Anterior cingulate cortex (tissue), 58 donors: ENCODE data around the gene OTOG.

Source experiments
- DNase-seq, 58 donors: peaks; one replicate each; lab custom pipeline; 2025; lab: John Stamatoyannopoulos, UW

Gene OTOG, protein sequence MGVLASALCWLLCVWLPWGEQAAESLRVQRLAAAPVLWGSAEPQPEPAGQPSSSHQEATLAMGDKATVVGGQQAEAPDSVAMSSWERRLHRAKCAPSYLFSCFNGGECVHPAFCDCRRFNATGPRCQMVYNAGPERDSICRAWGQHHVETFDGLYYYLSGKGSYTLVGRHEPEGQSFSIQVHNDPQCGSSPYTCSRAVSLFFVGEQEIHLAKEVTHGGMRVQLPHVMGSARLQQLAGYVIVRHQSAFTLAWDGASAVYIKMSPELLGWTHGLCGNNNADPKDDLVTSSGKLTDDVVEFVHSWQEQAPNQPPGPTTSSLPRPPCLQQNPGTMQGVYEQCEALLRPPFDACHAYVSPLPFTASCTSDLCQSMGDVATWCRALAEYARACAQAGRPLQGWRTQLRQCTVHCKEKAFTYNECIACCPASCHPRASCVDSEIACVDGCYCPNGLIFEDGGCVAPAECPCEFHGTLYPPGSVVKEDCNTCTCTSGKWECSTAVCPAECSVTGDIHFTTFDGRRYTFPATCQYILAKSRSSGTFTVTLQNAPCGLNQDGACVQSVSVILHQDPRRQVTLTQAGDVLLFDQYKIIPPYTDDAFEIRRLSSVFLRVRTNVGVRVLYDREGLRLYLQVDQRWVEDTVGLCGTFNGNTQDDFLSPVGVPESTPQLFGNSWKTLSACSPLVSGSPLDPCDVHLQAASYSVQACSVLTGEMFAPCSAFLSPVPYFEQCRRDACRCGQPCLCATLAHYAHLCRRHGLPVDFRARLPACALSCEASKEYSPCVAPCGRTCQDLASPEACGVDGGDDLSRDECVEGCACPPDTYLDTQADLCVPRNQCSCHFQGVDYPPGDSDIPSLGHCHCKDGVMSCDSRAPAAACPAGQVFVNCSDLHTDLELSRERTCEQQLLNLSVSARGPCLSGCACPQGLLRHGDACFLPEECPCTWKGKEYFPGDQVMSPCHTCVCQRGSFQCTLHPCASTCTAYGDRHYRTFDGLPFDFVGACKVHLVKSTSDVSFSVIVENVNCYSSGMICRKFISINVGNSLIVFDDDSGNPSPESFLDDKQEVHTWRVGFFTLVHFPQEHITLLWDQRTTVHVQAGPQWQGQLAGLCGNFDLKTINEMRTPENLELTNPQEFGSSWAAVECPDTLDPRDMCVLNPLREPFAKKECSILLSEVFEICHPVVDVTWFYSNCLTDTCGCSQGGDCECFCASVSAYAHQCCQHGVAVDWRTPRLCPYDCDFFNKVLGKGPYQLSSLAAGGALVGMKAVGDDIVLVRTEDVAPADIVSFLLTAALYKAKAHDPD (N-terminal part only)

DNA sequence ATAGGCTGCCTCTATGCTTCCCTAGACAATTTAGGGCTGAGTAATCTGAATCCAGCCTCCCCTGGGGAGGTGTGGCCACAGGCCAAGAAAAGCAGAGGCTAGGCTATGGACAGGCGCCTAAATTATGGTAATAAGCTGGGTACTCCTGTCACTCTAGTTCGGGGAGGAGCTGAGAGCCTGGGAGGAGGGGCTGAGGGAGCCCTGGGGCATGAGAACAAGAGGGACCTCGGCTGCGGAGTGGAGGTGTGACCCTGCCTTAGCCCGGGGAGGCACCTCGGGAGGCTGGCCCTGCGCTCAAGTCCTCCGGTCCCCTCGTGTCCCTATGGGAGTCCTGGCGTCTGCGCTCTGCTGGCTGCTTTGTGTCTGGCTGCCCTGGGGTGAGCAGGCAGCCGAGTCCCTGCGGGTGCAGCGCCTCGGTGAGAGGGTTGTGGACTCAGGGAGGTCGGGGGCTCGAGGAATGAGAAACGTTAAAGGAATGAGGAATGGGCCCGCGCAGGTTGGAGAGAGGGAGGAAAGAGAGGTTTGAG, at the start of gene OTOG:
TSS of gene OTOG (plus strand) at position 209 of the 527 bp plus-strand sequence. CDS start at position 323, 114 bp downstream.
- no peak for DNase-seq

DNA sequence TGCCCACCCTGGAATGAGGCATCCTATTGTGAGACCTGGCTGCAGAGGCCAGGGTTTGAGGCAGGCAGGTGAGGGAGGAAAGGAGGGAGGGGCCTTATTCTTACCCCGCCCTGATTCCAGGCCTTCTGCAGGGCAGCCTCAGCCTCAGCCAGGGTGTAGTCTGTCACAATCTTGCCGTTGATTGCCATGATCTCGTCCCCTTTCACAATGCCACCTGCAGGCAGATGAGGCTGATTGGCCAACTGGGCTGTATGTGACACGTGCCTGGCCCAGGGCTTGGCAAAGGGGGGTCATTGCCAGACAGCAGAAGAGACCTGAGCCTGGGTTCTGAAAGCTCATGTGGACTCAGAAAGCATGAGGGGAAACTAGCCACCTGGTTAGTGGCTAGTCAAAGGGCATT, 49.0 kb upstream of the OTOG start:
- no peak for DNase-seq

DNA sequence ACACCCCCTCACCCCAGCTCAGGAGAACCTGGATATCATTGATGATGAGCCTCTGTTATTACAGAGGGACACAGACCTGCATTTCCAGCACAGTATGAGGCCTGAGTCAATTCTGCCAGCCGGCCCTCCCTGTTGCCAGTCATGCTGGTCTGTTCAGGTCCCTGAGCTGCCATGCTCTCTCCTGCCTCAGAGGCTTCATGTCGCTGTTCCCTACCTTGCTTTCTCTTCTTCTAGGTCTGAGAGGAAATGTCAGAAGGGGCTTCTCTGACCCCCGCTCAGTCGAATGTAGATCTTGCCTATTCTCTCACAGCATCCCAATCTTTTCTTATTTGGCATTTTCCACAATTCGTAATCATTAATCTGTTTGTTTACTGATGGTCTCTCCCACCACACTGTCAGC, 48.6 kb upstream of the OTOG start:
- no peak for DNase-seq

DNA sequence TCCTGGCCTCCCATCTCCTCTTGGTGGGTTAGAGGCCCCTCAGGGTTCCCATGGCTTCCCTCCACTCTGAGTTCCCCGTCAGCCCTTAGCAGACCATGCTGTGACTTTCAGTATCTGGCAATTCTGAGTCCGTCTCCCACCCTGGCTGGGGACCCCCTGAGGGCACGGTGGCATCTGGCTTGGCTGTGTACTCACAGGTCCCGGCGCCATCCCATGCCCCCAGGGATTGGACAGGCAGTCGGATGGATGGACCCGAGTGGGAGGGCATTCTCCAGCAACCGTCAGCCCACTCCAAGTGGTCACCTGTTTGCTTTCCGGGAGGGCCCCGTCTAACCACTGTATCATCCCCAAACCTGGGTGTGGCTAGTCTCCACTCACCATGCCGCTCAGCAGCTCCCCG, 46.4 kb upstream of the OTOG start:
- DNase-seq: no peak

DNA sequence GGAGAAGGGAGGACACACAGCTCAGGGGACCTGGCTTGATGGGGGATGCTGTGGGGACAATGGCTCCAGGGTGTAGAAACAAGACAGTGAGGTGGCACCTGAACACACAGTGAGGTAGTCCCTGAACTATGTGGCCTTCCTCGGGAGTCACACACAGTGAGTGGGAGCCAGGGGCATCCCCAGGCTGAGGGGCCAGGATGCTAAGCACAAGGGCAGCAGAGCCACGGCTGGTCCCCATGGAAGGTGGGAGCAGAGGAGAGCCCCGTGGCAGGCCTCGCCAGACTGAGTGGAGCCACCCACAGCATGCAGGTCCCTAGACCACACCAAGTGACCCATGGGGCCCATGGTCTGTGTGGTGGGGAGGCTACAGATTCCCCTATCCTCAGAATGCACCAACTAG, 44.4 kb upstream of the OTOG start:
- no peak for DNase-seq

DNA sequence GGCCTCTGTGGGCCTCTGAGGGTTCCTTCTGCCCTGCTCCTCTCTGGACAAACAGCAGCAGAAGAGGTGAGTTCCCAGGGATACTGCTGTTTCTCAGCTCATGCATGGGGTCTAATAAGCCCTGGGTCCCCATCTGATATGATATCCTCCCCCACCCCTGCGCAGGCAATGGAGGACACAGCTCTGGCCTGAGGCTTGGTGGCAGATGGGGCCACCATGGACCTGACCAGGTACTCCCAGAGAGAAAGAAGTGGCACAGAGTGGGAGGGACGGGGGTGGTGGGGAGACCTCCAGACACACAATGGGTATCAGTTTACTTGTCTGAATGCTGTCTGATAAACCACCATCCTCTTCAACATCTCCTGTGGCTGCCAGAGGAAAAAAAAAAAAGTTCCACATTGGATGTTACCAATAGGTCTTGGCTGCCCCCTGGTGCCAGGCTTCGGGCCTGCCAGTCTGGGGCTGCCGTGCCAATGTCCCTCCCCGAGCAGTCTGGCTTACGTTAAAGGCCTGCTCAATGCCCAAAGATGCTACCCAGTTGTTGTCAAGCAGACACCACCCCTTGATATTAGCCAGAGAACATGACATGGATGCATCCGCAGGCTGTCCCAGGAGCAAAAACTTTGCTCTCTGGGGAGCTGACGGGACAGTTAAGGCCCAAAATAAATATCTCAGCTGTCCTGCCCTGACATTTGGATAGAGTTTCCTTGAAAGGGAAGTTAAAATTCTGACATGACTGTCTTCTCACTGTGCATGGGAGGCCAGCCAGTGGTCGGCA, 42.5 kb upstream of the OTOG start:
- peak in 56 of 58 donors; percentile 4 to 87 (median 64) for DNase-seq

DNA sequence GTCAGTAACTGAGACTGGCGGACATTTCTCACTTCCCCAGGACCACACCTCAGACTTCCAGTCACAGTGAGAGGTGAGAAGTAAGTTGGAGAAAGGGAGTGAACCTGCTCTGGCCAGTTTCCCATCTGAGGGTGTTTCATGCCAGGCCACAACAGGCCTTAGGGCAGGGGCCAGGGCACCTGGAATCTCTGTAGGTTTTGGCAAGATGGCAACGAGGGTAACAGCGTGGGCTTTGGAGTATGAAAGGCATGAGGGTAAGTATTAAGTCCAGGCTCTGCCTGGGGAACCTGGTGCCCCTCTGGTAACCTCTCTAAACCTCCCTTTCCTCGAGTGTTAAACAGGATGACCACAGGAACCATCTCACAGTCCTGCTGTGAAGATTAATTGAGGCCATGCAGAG, 41.9 kb upstream of the OTOG start:
- DNase-seq: no peak

DNA sequence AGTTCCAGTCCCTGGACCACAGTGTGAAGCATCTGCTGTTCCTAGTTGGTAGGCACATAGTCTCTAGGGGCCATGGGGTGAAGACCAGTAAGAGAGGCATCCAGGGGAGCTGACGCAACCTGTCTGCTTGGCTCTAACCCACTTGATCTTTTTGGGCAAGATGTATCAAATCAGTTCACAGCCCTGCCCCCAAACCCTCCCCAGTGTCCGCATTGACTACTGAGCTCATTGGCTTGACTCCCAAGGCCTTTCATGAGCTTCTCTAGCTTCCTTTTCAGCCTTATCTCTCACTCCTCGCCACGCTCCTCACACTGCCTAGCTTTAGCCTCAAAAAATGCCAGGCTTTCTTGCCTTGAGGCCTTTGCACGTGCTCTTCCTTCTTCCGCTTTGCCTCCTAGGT, 40.7 kb upstream of the OTOG start:
- no peak for DNase-seq

DNA sequence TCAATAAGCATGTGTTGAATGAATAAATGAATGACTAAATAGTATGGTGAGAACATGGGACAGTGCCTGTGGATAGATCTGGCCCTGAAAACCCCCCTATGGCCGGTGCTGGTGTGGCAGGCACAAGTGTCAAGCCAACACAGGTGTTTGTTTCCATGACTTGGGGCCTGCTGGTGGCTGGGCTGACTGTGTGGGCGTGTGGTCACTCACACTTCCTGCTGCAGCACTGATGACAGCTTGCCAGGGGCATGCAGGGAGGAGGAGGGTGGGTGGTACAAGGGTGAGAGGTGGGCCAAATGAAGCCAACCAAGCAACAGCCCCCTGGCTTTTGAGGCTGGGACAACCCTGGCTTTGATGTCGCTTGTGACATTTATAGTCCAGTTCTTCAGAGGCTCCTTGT, 40.1 kb upstream of the OTOG start:
- DNase-seq: no peak

DNA sequence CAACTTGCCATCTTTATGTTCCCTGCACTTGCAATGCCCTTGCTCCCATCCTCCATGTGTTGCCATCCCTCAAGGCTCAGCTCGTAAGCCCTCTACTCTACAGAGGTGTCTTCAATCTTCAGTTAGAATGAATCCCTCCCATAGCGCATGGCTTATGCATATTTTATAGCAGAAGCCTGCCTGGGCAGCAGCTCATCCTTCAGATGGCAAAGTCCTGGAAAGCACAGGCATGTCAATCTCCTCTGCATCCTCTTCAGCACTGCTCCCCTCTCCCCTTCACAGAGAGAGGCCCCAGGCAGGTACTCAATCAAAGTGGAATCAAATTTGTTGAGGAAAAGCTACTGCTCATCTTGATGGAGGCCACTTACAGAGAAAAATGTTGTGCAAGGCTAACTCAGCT, 39.3 kb upstream of the OTOG start:
- DNase-seq: no peak

DNA sequence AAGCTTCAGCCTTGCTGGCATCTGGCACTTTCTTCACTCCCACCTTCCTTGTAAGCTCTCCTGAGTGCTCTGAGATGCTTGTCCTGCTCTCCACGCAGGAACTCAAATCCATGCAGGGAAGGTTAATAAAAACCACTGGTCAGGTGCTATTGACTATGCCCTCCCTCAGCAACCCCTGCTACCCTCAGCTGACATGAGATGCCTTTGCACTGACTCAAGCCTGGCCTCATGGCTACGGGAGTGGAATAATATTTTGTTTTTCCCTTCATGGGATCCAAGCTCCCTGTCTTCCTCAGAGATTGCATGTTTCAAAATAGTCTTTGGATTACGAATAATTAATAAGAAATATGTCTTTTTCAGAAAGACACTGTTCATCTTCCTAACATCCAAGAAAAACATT, 38.8 kb upstream of the OTOG start:
- DNase-seq: no peak

DNA sequence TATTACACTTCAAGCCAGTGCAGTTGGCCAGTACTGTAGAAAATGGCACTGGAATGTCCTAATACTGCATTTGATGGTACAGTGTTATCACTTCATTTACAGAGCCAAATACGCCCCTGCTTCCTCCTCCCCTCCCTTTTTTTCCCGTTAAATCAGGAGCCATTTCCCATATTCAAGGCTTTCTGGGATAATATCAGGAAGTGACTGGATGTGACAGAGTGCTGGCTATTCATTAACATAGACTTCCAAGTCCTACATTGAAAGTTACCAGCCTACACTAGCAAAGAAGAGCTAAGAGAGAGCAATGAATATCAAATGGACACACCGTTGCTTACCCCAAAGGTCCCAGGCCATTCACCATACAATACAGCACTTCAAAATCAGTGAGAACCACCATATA, 38.3 kb upstream of the OTOG start:
- no peak for DNase-seq

DNA sequence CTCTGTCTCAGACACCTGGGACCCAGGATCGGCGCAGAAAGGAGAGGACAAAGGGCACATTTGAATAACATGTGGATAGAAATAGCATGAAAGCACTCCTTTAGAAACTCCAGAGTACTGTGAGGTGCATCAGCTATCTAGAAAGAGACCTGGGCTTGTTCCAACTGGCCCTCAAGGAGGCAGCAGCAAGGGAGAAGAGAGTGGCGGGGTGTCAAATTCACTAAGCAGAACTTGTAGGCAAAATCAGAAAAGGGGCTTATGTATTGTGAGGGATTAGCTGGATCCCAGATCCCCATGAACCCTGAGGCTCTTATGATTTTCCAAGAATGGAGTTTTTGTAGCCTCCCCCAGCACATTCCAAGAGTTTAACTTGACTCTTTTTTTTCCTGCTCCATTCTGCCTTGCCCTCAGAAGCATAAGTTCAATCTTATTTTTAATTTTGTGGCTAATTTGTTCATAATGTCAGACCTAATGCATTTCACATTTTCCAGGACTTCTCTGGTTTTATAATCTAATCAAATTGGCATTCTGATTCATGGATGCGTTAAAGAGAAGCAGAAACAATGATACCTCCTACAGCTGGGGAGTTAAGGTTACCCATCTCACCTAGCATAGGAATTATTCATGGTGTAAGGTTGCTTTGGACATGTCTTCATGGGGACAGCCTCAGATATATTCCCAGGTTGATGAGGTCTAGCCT, 36.4 kb upstream of the OTOG start:
- no peak for DNase-seq

DNA sequence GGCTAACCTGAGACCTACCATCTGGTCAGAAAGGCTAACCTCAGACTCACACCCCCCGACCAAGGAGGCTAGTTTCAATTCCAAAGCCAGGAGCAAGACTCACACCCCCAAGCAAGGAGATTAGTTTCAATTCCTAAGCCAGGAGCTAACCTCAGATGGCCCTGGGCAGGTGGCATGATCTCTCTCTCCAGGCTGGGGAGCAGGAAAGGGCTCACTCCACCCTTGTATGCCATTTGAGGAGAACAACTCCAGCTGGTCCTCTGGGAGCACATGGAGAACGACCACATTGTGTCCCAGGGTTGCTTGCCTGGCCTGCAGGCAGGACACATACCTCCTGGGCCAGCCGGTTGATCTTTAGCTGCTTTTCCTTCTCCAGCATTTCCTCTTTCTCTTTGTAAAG, 35.5 kb upstream of the OTOG start:
- no peak for DNase-seq

DNA sequence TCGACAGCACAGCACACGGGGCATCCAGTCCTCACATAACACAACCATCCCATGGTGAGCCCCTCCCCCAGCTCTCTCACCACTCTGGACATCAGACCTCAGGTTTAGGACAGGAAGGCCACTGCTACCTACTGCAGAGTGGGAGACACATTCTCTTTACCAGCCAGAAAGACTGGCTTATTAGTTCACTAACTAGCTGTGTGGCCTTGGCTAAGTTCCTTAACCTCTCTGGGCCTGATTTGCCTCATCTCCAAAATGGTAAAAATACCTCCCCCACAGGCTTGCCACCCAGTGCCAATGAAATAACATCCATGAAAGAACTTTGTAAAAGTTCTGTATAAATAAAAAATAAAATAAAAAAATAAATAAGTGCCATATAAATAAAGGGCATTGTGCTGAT, 35.0 kb upstream of the OTOG start:
- DNase-seq: no peak

DNA sequence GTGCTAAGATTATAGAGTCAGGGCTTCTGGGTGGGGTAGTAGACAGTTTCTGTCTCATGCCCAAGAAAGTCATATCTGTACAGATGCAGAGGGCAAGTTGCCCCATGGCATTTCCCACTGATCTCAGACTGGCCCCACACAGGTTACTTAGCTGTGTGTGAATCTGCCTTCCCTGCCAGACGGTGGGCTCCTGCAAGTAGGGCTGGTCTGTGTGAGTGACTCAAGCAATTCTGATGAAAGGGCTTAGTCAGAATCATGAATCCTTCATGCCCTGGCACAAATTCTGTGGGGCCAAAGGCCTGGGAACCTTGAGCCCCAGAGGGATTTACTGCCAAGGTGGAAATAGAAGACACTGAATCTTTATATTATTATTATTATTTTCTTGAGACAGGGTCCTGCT, 33.2 kb upstream of the OTOG start:
- DNase-seq: no peak

DNA sequence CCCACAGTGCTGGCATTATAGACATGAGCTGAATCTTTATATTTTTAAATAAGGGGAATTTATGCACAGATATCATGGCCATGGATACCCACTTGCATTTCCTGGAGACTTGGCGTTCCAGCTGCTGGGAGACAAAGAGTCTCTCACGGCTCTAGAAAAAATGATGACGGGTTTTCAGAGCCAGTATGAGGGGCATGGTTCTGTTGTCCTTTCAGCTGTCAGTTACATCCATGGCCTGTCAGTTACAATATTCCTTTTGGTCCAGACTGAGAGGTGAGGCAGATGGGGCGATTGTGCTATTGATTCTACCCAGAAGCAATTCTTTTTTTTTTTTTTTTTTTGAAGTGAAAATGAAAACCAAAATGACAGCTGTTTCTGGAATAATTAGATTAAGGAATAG, 32.6 kb upstream of the OTOG start:
- DNase-seq: peak in 1 of 58 donors; percentile 34

DNA sequence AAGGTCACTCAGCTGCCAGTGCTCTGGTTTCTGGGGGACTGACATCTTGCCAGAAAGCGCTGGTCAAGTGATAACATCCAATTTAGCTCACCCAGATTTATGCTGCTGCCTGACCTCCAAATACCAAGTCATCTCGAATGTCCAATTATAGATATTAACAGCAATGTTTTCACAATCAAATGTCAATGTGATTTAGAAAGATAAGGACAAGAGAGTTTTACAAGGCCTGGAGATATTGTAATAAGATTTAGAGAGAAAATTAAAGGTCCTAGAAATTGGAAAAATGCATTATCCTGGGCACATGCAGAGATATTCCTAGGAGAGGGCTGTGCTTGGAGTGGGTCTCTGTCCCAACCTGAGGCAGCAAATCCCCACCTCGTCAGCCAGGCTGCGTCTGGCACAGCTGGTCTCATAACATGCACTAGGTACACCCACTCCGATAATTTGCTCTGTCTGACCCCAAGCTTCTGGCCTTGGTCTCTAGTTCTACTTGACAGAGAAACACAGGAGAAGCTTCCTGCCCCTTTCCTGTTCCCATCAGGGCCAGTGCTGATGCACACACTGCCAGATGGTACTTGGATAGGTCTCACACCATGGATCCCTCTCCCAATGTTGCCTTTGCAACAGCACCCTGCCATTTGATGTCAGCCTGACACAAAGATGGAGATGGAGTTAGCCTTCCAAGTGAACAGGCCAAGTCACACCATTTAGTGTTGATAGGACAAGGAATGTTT, 31.4 kb upstream of the OTOG start:
- peak in 1 of 58 donors; percentile 33 for DNase-seq
